OCI-LY1 (cell line): ENCODE results near the gene PIP4P1.

Experiments used
- H2AFZ ChIP-seq: fragments of 200-600 bp; sonication (generic), shearing (Covaris generic); 2 replicates; pipeline ENCODE4 v1.6.0; 2014; ENCODE audit warnings: antibody characterized with exemption, mild to moderate bottlenecking, low read length
- H3F3A ChIP-seq: fragments of 200-600 bp; sonication (generic), shearing (Covaris generic); 2 replicates; pipeline ENCODE4 v1.6.0; 2014; ENCODE audit warnings: mild to moderate bottlenecking, antibody characterized with exemption, low read length, moderate library complexity; ENCODE audit not compliant: insufficient read depth
- H3K27ac ChIP-seq: fragments of 200-600 bp; sonication (generic); 2 replicates; pipeline ENCODE4 v1.5.1; 2014; ENCODE audit warnings: low read length, mixed run types, mild to moderate bottlenecking, low read depth; ENCODE audit not compliant: poor library complexity, severe bottlenecking
- H3K27me3 ChIP-seq: fragments of 200-600 bp; sonication (generic); 2 replicates; pipeline ENCODE4 v1.6.0; 2014; ENCODE audit warnings: antibody characterized with exemption, mild to moderate bottlenecking, low read length, moderate library complexity; ENCODE audit not compliant: insufficient read depth
- H3K36me3 ChIP-seq: fragments of 200-600 bp; sonication (generic); 2 replicates; pipeline ENCODE4 v1.6.1; 2014; ENCODE audit warnings: mild to moderate bottlenecking, antibody characterized with exemption, low read length, moderate library complexity, mixed read lengths; ENCODE audit not compliant: insufficient read depth
- H3K4me1 ChIP-seq: fragments of 200-600 bp; sonication (generic); 2 replicates; pipeline ENCODE4 v1.5.1; 2014; ENCODE audit warnings: mild to moderate bottlenecking, low read length, moderate library complexity; ENCODE audit not compliant: insufficient read depth, severe bottlenecking
- H3K4me2 ChIP-seq: fragments of 200-600 bp; sonication (generic), shearing (Covaris generic); 2 replicates; pipeline ENCODE4 v1.6.1; 2014; ENCODE audit warnings: low read length
- H3K4me3 ChIP-seq: fragments of 200-600 bp; sonication (generic); 2 replicates; pipeline ENCODE4 v1.5.1; 2014; ENCODE audit warnings: low read length, low read depth, mild to moderate bottlenecking, mixed read lengths; ENCODE audit not compliant: poor library complexity, severe bottlenecking
- H3K79me2 ChIP-seq: fragments of 200-600 bp; shearing (Covaris generic); 2 replicates; pipeline ENCODE4 v1.6.1; 2016; ENCODE audit warnings: mixed run types, low read length, mixed read lengths; ENCODE audit not compliant: insufficient read depth
- H3K9ac ChIP-seq: fragments of 200-600 bp; sonication (generic), shearing (Covaris generic); 2 replicates; pipeline ENCODE4 v1.6.1; 2014; ENCODE audit warnings: mild to moderate bottlenecking, low read length, mixed read lengths
- H3K9me2 ChIP-seq: fragments of 200-600 bp; sonication (generic), shearing (Covaris generic); 2 replicates; pipeline ENCODE4 v1.6.1; 2014; ENCODE audit warnings: low read depth, mild to moderate bottlenecking, low read length, mixed read lengths
- H3K9me3 ChIP-seq: fragments of 200-600 bp; shearing (Covaris generic); 2 replicates; pipeline ENCODE4 v1.6.1; 2014; ENCODE audit warnings: low read length, mixed read lengths
- H4K20me1 ChIP-seq: fragments of 200-600 bp; sonication (generic), shearing (Covaris generic); 2 replicates; pipeline ENCODE4 v1.6.0; 2016; ENCODE audit warnings: mild to moderate bottlenecking, low read length; ENCODE audit not compliant: insufficient read depth
- CTCF ChIP-seq: fragments of 200-600 bp; sonication (generic), shearing (Covaris generic); IDR thresholded peaks from 2 replicates; pipeline ENCODE4 v1.5.1; 2017; ENCODE audit warnings: mild to moderate bottlenecking, antibody characterized with exemption, low read length, moderate library complexity, mixed read lengths
- EZH2 ChIP-seq: fragments of 200-600 bp; sonication (generic), shearing (Covaris generic); IDR thresholded peaks from 2 replicates; pipeline ENCODE4 v1.8.0; 2017; ENCODE audit warnings: borderline replicate concordance, mixed run types, mild to moderate bottlenecking, antibody characterized with exemption, low read length, moderate library complexity, mixed read lengths

The PIP4P1 gene

GRCh38 chr14:20489093-20489994 is 28.1 kb upstream of the PIP4P1 start:
- Histone ChIP-seq H3K27me3 (no peaks in the 10 kb centered on the region), H3F3A (no peaks in the 10 kb centered on the region), H3K4me2 (no peak overlapping the region), H3K36me3 (no peaks in the 10 kb centered on the region), H2AFZ (no peak overlapping the region), H3K9me3 (no peaks in the 10 kb centered on the region), H3K79me2 (no peaks in the 10 kb centered on the region), H3K4me3 (no peak overlapping the region), H3K9me2 (no peaks in the 10 kb centered on the region), H3K4me1 (no peaks in the 10 kb centered on the region), H3K9ac (no peak overlapping the region), H3K27ac (no peak overlapping the region), H4K20me1 (no peaks in the 10 kb centered on the region)
- TF ChIP-seq CTCF (no peak), EZH2 (no peak)

- Histone ChIP-seq H3F3A (no peaks in the 10 kb centered on the region), H3K4me1 (no peaks in the 10 kb centered on the region), H2AFZ (no peak overlapping the region), H4K20me1 (no peaks in the 10 kb centered on the region), H3K4me3 (no peak overlapping the region), H3K36me3 (no peaks in the 10 kb centered on the region), H3K9ac (no peak overlapping the region), H3K9me2 (no peaks in the 10 kb centered on the region), H3K4me2 (no peak overlapping the region), H3K27me3 (no peaks in the 10 kb centered on the region), H3K9me3 (no peaks in the 10 kb centered on the region), H3K27ac (no peak overlapping the region), H3K79me2 (no peaks in the 10 kb centered on the region)
- TF ChIP-seq CTCF (no peak), EZH2 (no peak)
Measured at GRCh38 chr14:20487396-20487725, 26.1 kb upstream of the PIP4P1 start.

GRCh38 chr14:20486684-20487395 is 25.6 kb upstream of the PIP4P1 start:
- Histone ChIP-seq H3K27ac (no peak overlapping the region), H3K27me3 (no peaks in the 10 kb centered on the region), H3K9me3 (no peaks in the 10 kb centered on the region), H3K4me1 (no peaks in the 10 kb centered on the region), H3K9me2 (no peaks in the 10 kb centered on the region), H3K79me2 (no peaks in the 10 kb centered on the region), H3K4me3 (no peak overlapping the region), H3K36me3 (no peaks in the 10 kb centered on the region), H3F3A (no peaks in the 10 kb centered on the region), H3K9ac (no peak overlapping the region), H2AFZ (no peak overlapping the region), H4K20me1 (no peaks in the 10 kb centered on the region), H3K4me2 (no peak overlapping the region)
- no peak for TF ChIP-seq EZH2
- no peak for TF ChIP-seq CTCF
